Tibial nerve (tissue), 4 donors: ENCODE measurements around the gene ATP5F1D.

ENCODE experiments used
- CTCF ChIP-seq, 5 experiments: fragments of 200-600 bp in 3 of 5; fragments of 450-650 bp in 2 of 5; sonication (generic) in 3 of 5; IDR thresholded peaks; one replicate each; pipeline ENCODE4 v1.5.1; 2016 to 2019; ENCODE audit warnings: antibody characterized with exemption in 5 of 5, mild to moderate bottlenecking in 3 of 5, moderate library complexity in 2 of 5
- EP300 ChIP-seq, 2 donors: sonication (generic); formaldehyde crosslinking; IDR thresholded peaks; one replicate each; pipeline ENCODE4 v1.6.1; 2017; ENCODE audit warnings: antibody characterized with exemption in 2 of 2, mild to moderate bottlenecking in 1 of 2
- POLR2A ChIP-seq, 2 donors: fragments of 450-650 bp; IDR thresholded peaks; one replicate each; pipeline ENCODE4 v1.6.1; 2017; ENCODE audit warnings: antibody characterized with exemption in 2 of 2, mild to moderate bottlenecking in 2 of 2, moderate library complexity in 2 of 2

- TF ChIP-seq CTCF (IDR thresholded peaks at IDR 0.05): no peak
- TF ChIP-seq POLR2A (IDR thresholded peaks at IDR 0.05): no peak
- TF ChIP-seq EP300 (IDR thresholded peaks at IDR 0.05): no peak
Observed at GRCh38 chr19:1258163-1258492, 16.6 kb downstream of the ATP5F1D start.
